HG02623 (cell line): ENCODE measurements around the gene SCGB1A1.

ENCODE experiments used
- ATAC-seq: cut with Tn5 transposase; IDR thresholded peaks from one replicate; pipeline ENCODE4 v1.9.1; 2021; ENCODE audit warnings: moderate library complexity; ENCODE audit not compliant: unreplicated experiment

SCGB1A1 gene

DNA sequence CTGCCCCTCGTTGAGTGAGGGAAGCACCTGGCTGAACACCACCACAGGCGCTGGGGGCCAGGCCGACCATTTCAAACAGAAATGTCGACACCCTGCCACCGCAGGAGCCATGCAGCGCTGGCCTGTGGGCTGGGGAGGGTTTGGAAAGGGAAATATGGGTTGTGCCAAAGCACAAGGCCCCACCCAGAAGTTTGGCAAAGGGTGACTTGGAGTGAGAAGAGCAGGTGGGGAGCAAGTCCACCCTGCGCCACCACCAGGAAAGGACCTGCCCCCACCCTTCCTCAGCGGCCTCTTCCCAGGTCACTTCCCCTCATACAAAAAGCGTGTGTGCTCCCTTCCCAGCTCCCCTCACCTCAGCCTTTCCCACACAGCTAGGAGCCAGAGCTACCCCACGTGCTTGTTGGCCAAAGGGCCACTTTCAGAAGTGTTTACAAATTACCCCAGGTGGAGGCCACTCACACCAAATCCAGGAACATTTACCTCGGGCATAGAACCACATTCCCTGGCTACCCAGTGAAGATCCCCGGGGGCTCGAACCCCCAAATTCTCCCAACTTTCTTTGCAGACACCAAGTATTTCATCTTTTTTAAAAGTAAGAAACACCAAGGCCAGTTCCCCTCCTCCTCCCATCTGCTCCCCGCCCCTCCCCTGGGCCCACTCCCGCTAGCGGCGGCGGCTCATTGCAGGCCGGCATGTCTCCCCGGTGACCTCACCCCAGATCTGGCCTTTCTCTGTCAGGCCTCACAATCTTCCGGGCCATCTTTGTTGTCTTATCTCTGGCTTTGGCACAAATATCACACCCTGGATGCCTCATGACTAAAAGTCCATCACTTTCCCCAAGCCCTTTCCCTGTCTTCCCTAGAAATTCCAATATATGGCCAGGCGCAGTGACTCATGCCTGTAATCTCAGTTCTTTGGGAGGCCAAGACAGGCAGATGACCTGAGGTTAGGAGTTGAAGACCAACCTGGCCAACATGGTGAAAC, 20.5 kb upstream of the SCGB1A1 start:
- ATAC-seq: no peak

DNA sequence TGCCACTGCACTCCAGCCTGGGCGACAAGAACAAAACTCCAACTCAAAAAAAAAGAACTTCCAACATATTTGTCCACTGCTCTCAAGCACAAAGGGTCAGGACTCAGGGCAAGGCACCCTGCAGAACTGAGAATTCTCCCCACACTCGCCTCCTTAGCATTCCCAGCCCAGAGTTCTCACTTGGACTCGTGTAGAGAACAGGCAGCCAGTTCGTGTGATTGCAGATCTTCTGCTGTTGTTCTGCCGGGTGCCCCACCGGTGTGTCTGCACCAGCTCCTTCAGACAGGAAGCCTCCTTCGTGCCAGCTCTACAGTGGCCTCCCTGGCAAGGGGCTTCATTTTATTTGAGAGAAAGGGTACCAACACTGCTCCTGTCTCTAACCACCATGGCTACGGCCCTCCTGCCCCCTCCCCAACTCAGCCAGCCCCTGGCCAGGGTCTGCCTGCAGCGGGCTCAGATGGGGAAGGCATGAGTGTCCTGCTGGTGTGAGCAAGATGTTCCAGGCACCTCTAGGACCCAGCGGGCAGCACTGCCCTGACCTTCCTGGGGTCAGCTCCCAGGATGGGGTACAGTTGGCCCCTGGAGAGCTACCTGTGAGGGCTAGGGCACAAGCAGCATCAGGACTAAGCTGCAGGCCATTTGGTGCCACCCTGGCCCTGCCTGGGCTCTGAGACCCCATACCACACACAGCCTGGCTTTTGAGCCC, 19.5 kb upstream of the SCGB1A1 start:
- ATAC-seq: no peak

DNA sequence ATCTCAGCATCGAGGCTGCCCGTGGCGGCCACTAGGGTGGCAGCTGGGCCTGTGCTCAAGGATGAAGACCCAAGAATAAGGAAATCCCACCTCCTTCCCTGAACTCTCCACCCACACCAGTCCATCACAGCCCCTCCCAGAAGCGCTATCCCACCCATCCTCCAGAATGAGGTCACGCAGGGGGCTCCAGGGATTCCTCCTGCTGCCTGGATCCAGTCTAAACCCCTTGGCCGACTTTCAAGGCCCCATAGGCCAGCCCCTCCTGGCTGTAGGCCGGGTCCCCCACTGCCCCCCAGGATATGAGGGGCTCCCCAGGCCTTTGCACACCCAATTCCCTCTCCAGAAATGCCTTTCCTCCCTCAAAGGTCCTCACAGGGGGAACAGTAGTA, 19.0 kb upstream of the SCGB1A1 start:
- ATAC-seq: no peak

DNA sequence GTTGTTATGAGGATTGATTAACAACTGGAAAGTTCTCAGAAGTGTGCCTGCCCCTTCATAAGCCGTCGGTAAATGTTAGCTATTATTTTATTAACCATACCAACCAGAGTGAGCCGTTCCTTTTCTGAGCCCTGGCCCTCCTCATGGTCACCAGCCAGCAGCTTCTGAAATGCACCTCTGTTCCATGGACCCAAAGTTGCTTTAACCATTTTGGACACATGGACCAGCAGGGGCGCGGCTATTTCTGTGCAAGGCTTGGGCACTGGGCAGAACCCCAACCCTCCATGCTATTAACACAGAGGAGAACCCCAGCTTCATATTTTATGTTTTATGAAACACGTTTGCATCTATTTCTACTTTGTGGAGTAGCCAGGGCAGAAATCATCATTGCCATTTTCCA, 18.6 kb upstream of the SCGB1A1 start:
- no peak for ATAC-seq

DNA sequence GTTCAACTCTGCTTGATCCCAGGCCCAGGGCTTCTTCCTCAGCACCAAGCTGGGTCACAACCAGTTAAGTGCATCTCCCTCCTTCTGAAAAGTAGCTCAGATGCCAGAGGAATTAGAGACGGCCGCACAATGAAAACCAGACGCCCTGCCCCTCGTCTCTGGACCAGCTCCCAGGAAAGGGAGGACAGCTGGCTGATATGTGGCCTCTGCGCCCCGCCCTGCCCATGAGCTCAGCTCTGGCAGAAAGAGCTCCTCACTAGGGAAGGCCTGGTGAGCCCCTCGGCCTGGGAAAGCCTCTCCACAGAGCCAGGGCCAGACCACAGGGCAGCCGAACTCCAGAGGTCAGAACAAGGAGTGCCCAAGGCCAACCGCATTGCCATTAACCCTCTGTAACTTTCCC, 18.1 kb upstream of the SCGB1A1 start:
- no peak for ATAC-seq

DNA sequence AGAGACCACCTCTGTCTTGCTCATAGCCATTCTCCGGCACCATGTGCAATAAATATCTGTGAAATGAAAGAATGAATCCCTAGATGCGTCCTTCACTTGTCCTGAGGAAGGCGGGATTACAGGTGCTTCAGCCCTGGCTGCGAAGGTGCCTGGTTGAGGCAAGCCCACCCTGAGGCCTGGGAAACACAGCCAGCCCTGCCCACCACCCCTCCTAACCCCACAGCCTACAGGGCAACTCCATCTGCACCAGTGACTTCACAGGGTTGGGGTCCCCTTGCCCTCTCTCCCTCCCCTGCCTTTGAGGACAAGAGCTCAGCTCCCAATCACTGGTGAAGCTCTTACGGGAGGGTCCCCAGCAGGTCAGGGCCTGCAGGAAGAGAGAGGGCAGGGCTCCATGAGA, 17.5 kb upstream of the SCGB1A1 start:
- ATAC-seq: no peak

DNA sequence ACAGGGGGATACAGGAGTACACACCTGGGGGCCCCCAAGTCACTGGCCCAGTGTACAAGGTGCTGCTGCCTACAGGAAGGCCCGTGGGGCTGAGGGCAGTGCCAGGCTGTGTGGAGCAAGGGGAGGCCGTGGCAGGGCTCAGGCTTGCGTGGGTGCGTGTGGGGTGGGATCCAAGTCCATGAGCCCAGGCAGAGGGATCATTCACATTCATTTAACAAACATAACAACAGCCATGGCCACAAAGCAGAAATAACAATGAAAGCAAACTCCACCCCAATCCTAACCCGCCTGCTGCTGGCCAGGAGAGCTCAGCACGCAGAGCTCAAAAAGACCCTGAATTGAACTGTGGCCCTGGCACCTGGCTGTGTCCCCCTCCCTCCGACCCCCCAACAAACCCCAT, 17.0 kb upstream of the SCGB1A1 start:
- no peak for ATAC-seq

DNA sequence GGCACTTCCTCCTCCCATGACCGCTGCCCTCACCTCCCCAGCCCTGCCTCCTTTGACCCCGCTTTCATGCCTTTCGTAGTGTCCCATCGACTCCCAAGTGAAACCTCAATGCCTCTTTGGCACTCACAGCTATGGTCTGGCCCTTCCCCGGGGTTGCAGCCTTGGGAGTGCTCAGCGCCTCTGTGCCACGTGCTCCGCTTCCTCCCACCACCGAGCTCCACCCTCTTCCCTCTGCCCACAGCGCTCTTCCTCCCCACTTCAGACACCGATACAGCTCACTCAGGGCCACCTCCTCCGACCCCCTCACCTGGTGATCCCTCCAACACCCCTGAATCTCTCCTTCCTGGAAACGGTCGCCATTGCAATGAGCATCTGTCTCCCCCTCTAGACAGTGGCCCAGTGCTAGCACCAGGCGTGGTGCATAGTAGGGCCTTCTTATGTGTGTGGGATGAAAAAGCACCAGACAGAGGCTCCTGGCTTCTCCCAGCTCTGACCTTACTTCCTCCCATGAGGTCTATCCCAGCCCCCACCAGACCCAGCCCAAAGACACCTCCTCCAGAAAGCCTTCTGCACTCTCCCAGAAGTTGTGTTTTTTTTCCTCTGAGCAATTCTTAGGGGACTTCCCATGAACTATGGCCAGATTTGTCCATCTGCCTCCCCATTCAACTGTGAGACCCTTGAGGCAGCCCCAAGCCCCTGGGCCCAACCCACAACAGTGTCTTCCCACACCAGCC, 16.4 kb upstream of the SCGB1A1 start:
- no peak for ATAC-seq

DNA sequence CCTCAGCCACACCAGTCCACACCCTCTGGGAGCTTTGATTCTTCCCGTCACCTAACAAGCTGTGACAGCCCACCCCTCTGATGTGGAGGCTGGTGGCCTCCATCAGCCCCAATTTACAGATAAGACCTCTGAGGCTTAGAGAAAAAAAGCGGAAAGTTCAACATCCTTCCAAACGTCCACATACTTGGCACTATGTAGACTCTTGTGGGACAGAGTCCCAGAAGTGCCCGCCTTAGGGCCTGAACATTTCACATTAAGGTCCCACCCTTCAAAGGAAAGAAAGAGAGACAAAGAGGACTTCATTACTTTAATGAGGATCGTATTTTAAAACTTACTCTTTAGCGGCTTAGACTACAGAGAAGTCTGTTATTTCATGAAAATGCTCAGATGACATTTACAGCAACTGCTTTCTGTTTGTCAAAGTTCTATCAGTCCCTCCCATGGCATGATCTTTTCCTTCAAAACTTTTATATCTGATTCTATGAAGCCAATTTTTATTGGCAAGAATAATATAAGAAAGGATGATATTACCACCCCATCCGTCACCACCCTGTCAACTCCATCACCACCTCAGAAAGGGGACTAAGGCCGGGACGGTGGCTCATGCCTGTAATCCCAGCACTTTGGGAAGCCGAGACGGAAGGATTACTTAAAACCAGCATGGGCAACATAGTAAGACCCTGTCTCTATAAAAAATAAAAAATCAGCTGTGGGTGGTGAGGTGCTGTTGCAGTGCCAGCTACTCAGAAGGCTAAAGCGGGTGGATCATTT, 15.7 kb upstream of the SCGB1A1 start:
- no peak for ATAC-seq

DNA sequence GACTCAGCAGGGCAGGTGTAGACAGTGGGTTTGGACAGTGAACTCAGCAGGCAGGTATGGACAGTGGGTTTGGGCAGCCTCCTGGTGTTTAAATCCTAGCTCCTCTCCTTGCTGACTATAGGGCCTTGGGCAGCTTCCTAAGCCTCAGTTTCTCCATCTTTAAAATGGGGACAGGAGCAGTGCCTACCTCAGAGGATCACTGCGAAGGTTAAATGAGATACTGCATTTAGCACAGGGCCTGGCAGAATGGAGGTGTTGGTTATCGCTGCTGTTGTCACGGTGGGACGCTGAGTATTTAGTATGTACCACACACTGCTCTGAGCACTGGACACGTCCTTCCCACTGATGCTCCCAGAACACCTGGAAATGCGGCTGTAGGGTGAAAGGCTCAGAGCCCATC, 14.4 kb upstream of the SCGB1A1 start:
- no peak for ATAC-seq

DNA sequence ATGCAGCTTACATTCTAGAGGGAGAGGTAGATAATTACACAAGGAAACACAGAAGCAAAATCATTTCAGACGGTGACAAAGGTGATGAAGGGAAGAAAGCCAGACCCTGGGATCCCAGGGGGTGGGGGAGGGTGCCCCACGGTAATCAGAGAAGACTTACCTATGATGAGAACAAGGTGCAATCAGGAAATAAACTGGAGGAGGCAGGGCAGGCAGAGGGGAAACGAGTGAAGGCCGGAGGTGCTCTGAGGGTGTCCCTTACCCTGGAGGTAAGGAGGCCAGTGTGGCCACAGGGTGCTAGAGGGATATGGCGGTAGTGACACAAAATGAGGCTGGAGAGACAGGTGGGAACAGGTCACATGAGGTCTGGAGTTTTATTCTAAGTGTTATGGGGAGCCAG, 13.9 kb upstream of the SCGB1A1 start:
- no peak for ATAC-seq

DNA sequence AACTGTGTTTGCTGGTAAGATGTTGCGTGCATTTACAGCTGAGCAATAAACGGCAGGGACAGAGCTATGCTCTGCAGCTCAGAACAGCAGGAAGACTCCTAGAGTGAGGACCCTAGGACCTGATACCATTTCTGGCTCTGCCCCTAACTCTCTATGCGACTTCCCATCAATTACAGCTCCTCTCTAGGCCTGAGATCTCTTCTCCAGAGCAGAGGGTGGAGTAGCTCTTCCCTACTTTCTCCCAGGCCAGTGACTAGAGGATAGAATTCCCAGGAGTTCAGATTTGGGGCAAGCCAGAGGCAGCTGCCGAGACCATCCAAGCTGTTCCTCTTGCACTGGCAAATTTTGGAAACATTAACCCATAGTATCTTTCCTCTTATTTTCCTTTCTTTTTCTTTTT, 12.8 kb upstream of the SCGB1A1 start:
- no peak for ATAC-seq

DNA sequence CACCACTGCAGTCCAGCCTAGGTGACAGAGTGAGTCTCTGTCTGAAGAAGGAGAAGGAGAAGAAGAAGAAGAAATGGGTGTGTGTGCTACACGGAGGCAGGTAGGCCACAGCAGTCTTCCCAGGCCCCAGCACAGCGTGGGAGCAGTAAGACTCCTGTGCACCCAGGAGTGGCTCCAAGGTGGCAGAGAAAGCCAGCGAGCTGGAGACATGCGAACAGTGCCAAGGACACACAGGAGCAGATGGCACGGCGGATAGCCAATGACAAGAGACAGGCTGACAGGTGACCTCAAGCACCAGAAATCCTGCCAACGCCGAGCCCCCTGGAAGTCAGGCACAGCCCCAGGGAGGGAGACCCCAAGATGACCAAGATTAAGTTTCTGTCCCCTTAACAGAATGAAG, 9.0 kb upstream of the SCGB1A1 start:
- no peak for ATAC-seq

DNA sequence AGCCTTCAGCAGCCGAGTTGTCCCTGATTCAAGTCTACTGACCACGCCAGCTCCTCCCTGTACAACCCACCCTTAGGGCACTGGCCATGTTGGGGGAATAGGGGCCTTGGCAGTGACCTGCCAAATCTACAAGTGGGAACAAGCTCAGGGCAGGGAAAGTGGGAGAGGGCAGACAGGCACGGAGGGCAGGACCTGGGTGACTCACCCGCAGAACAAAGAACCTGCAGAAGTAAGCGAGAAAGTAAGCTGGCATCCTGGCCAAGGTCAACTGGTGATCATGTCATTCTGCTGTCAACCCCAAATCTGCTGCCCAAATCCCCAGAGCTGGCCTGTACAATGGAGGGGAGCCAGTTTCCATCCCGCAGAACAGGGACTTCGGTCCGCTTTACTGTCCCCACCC, 7.9 kb upstream of the SCGB1A1 start:
- no peak for ATAC-seq

DNA sequence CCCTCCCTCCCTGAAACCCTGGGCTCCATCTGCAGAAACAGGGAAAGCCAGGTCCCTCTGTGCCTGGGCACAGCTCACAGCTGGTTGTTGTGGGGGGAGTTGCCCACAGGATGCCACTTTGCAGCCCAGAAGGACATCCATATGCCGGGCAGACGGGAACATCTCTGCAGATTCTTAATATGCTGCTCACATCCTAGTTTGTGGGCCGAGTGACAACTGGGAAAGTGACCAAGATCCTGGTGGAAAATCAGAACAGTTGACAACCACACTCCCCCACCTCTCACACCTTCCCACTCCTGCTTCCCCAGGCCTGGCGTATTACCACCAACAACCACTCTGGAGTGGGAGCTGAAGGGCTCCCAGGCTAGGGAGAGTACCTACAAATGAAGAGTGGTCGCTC, 7.3 kb upstream of the SCGB1A1 start:
- no peak for ATAC-seq

DNA sequence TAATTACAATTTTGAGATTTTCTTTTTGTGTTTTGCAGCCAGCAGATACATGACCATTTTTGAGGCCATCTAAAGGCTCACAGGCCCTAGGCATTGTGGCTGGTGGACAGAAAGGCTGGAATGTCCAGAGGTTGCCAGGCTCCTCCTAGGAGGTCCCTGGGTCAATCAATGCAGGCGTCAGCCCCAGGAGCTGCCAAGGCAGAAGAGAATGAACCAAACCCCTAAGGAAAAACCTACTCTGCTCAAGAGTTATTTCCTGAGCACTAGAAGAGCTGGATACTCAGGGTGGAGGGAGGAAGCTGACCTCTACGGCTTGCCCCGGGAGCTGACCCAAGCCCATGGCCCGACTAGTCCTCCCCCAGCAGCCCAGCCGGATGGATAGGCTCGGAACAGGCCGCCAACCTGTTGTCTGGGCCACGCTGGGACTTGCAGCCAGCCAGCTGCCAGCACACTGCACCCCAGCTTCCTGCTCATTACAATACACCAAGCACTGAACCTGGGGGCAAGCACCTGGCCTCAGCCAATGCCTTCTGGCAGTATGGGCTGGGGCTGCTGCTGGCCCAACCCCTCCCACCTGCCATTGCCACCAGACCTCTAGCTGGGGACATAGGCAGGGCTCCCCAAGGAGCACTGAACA, 5.7 kb upstream of the SCGB1A1 start:
- ATAC-seq: no peak

DNA sequence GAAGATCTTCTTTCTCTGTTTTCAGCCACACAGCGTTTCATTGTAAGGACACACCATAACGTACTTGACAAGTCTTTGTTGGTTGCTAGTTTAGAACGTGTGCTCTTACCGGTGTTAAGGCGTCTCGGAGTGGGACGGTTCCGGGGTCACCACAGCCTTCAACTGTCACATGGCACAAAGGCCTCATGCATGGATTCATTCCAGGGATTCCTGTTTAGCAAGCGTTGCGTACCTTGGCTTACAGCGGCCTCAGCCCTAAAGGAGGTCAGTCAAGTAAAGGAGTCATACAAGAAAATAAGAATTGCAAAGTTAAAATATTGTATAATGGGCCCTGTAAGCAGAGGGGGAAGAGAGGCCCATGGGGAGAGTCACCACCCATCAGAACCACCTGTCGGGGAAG, 2.2 kb upstream of the SCGB1A1 start:
- no peak for ATAC-seq

DNA sequence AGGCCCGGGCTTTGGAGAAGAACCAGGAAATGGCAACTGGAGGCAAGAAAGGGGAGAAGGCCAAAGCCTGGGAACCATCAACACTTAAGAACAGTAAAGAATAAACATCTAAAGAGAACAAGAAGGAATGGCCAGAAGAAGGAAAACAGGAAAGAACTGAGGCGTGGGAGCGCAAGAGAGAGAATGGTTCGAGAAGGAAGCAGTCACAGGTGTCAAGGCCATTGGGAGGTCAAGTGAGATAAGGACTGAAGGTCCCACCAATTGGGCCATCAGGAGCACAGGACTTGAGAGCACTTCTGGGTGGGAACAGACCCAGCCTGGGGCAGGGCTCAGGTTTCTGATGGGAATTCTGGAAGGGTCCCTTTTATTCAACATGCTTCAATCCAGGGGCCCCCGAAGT, 697 bp upstream of the SCGB1A1 start:
- ATAC-seq: no peak

DNA sequence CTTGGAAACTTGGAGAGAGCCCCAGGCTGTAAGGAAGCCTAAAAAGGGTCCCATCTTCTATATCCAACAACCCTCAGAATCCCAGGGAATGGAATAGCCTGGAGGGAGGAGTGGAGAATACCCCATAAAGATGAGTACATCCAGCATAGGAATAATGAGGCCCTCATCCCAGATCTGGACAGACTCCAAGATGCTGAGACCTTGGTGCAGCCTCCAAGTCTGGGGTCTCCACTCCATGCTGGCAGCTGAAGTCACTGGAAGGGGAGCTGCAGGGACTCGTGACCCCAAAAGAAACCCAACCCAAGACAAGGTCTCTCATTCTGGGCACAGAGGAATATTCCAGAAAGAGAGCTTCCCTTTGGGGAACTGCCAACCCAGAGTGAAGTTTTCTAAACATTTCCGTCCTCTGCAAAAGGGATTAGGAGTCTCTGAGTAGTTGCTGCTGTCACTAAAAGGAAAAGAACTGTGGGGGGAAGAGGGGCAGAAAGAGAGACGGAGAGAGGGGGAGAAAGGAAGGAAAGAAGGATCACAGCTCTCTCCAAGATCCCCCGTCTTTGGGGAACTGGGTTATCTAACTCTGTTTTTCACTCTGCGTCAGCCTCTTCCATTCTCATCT, 589 bp downstream of the SCGB1A1 start:
- ATAC-seq: no peak

DNA sequence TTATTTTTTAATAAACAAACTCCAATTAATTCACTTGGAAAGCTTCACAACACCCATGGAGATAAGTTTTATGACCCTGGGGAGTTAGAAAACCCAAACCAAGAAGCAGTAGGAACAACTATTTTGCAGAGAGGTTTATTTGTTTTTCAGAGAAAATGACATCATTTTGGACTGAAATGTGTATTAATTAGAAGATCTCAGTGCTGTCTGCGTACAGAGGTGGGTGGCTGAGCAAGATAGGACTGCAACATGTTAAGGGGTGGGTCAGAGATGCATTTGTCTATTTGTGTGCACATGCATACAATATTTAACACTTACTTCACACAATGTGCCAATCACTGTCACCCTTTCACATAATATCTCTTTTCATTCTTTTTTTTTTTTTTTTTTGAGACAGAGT, 1.1 kb downstream of the SCGB1A1 start:
- ATAC-seq: no peak
